ENCODE results near the gene CEP295NL.

DNA sequence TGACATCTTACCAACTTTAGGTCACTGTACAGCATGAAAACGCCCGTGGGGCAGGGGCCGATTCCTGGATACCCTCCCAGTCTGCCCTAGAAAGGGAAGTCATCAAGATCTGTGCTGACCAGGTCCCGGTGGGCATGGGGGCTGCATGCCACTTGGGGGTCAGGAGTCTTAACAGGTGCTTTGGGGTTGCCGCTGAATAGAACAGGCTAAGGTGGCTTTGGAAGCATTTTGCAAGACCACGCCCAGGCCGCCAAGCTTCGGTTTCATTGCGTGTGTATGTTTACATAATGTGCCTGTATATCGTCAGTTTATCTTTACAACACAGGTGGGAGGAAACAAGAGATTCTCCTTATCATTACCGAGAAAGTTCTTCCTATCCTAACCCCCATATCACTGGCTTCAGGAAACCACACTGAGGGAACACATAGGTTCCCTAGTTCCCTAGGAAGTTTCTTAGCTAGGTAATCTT, 49.0 kb downstream of the CEP295NL start:
- TF ChIP-seq TAF1 (IDR thresholded peaks at IDR 0.05; ENCODE audit: borderline replicate concordance, low read depth, low read length) (no peak), POLR2A (IDR thresholded peaks at IDR 0.05; ENCODE audit: low read depth, low read length) (no peak)
